Muscle layer of duodenum (tissue), 2 donors: Measurements from ENCODE around the gene BLNK.
A peak's percentile ranks its signal among the peaks of the same experiment; 100 is the strongest.

Source experiments
- H3K27ac ChIP-seq: one replicate; pipeline ENCODE4 v1.7.0; 2013; ENCODE audit warnings: mild to moderate bottlenecking, low read length
- H3K27me3 ChIP-seq: one replicate; pipeline ENCODE4 v1.7.0; 2013; ENCODE audit warnings: low read depth, mild to moderate bottlenecking, control low read depth, low read length
- H3K36me3 ChIP-seq, 2 donors: one replicate each; pipeline ENCODE4 v1.7.0; 2013; ENCODE audit warnings: low read length in 2 of 2, control low read depth in 1 of 2, mild to moderate bottlenecking in 1 of 2; ENCODE audit not compliant: insufficient read depth in 2 of 2, control insufficient read depth in 1 of 2
- H3K4me1 ChIP-seq, 2 donors: one replicate each; pipeline ENCODE4 v1.7.0; 2013; ENCODE audit warnings: low read length in 2 of 2, mild to moderate bottlenecking in 2 of 2, control low read depth in 1 of 2, moderate library complexity in 1 of 2; ENCODE audit not compliant: insufficient read depth in 2 of 2, control insufficient read depth in 1 of 2
- H3K4me3 ChIP-seq, 2 donors: one replicate each; pipeline ENCODE4 v1.7.0; 2013; ENCODE audit warnings: low read length in 2 of 2, low read depth in 1 of 2, mild to moderate bottlenecking in 1 of 2
- H3K9me3 ChIP-seq, 2 donors: one replicate each; pipeline ENCODE4 v1.7.0; 2013; ENCODE audit warnings: low read length in 2 of 2, control low read depth in 1 of 2, mild to moderate bottlenecking in 1 of 2; ENCODE audit not compliant: control insufficient read depth in 1 of 2
- donor health status: healthy.

Gene BLNK

GRCh38 chr10:96261132-96261531 is 10.2 kb downstream of the BLNK start:
- no peaks in the 10 kb centered on the region for H3K4me1 ChIP-seq
- H3K27me3 ChIP-seq = no peaks in the 10 kb centered on the region
- no peaks in the 10 kb centered on the region for H3K9me3 ChIP-seq
- H3K4me3 ChIP-seq = no peak overlapping the region
- no peaks in the 10 kb centered on the region for H3K36me3 ChIP-seq
- H3K27ac ChIP-seq = peak overlapping the region; percentile 21

DNA sequence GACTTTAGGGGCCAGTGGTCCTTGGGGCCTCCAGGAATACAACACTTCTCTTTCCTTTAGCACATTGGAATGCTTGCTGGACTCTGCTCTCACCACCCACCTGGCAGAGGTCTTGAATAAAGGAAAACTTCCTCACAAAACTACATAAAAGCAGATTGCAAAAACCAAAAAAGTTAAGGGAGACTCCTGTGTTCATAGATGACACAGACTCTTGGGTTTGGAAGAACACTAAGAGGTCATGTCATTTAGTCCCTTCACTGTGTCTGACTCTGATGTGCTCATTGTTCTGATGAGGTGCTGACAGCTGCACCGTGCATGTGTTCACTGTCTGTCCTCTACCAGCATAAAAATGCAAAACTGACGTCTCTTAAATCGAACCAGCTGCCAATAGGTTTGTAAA is 11.4 kb downstream of the BLNK start:
- H3K9me3 ChIP-seq = no peaks in the 10 kb centered on the region
- H3K27ac ChIP-seq = peak overlapping the region; percentile 7
- no peaks in the 10 kb centered on the region for H3K27me3 ChIP-seq
- no peaks in the 10 kb centered on the region for H3K4me1 ChIP-seq
- H3K36me3 ChIP-seq = no peaks in the 10 kb centered on the region
- H3K4me3 ChIP-seq = no peak overlapping the region

- H3K27me3 ChIP-seq = no peaks in the 10 kb centered on the region
- no peaks in the 10 kb centered on the region for H3K4me1 ChIP-seq
- no peak overlapping the region for H3K4me3 ChIP-seq
- no peak overlapping the region for H3K27ac ChIP-seq
- no peaks in the 10 kb centered on the region for H3K9me3 ChIP-seq
- no peaks in the 10 kb centered on the region for H3K36me3 ChIP-seq
Observed at GRCh38 chr10:96259150-96259549, 12.2 kb downstream of the BLNK start.

GRCh38 chr10:96257944-96258343 is 13.4 kb downstream of the BLNK start:
- H3K4me1 ChIP-seq = no peaks in the 10 kb centered on the region
- H3K9me3 ChIP-seq = no peaks in the 10 kb centered on the region

DNA sequence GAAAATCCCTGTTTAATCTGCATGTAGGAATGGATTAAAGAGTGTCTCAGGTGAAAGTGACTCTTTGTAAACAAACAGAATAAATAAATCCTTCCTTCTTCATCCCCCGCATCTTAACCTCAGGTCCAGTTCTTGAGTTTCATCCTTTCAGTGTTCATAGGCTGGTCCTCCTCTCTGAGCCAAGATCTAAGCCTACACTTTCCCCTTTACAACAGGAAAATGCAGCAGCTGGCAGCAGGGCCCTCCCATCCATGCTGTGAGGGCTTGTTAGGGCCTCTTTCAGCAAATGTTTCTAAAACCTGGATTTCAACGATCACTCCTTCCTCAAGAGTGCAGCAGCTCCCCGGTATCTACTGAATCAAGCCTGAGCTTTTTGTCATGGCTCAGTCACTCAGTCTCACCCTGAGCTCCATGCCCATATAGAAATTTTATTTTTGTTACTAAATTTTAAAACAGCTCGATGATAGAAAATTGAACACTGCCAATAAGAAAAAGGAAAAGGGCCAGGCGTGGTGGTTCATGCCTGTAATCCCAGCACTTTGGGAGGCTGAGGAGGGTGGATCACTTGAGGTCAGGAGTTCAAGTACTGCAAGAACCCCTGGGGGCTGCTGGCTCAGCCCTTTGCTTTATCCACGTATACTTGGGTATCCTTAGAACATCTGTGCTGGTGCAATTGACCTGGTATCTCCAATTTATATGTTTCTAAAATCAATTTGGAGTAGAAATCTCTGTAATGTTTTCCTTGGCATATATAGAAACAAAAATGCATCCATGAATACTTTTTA is 15.6 kb downstream of the BLNK start:
- no peaks in the 10 kb centered on the region for H3K36me3 ChIP-seq
- no peaks in the 10 kb centered on the region for H3K9me3 ChIP-seq
- no peak overlapping the region for H3K27ac ChIP-seq
- no peaks in the 10 kb centered on the region for H3K4me1 ChIP-seq
- H3K27me3 ChIP-seq = no peaks in the 10 kb centered on the region
- no peak overlapping the region for H3K4me3 ChIP-seq

More at GRCh38 chr10:96257944-96258343, 13.4 kb downstream of the BLNK start:
- Histone ChIP-seq H3K27me3 (no peaks in the 10 kb centered on the region), H3K36me3 (no peaks in the 10 kb centered on the region), H3K4me3 (no peak overlapping the region), H3K27ac (no peak overlapping the region)

DNA sequence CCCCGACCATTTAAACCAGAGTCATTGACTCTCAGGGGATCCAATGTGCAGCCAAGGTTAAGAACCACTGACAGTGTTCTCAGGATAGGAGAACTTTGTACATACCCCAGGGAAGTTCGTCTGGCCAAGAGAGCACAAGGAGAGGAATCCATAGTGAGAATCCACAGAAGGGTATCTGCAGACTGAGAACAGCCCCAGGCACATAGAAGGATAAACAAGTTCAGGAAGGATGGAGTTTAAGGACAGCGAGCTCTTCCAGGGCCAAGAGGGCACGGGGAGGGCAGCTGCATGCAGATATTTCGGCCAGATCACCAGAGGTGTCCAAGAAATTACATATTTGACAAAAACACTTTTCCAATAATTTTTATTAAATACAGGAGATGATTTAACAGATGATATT is 16.4 kb downstream of the BLNK start:
- H3K36me3 ChIP-seq = no peaks in the 10 kb centered on the region
- H3K27me3 ChIP-seq = no peaks in the 10 kb centered on the region
- no peaks in the 10 kb centered on the region for H3K4me1 ChIP-seq
- H3K9me3 ChIP-seq = no peaks in the 10 kb centered on the region
- H3K27ac ChIP-seq = no peak overlapping the region
- H3K4me3 ChIP-seq = no peak overlapping the region

- Histone ChIP-seq H3K27me3 (no peaks in the 10 kb centered on the region), H3K4me1 (no peaks in the 10 kb centered on the region), H3K27ac (no peak overlapping the region), H3K9me3 (no peaks in the 10 kb centered on the region), H3K4me3 (no peak overlapping the region), H3K36me3 (no peaks in the 10 kb centered on the region)
Observed at GRCh38 chr10:96252730-96253129, 18.6 kb downstream of the BLNK start.

DNA sequence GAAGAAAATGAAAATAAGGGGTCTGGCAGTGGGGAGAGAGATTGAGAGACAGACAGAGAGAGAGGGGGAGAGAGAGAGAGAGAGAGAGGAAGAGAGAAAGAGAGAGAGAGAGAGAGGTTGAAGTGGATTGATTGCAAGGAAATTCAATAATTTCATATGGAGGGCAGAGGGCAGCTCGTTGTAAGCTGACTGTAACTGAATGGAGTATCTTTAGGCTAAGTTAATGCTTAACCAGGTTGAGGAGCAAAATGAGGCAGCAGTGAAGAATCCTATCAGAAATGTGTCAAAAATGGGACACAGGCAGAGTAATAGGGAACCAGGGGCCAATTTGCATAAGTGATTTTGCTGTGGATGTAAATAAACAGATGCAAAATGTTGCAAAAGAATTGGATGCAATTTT is 21.0 kb downstream of the BLNK start:
- H3K27me3 ChIP-seq = no peaks in the 10 kb centered on the region
- H3K4me3 ChIP-seq = no peak overlapping the region
- no peak overlapping the region for H3K27ac ChIP-seq
- no peaks in the 10 kb centered on the region for H3K9me3 ChIP-seq
- H3K4me1 ChIP-seq = no peaks in the 10 kb centered on the region
- H3K36me3 ChIP-seq = no peaks in the 10 kb centered on the region

DNA sequence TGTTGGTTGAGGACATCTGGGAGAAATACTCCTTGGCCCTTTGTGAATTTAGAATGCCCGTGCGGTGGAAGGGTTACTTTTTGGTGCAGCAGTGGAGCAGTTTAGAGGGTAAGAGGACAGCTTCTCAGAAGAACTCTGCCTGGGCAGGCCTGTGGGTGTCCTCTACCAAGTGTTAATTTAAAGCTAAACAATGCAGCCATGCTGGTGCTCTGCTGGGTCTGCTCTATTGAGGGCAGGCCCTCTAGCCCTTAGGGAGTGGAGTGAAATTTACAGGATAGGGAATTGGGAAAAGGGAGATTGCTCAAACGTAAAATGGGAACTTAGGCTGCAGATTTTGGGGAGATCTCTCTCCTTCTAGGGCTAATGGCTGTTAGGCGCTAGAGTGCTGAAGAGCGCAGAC is 22.1 kb downstream of the BLNK start:
- Histone ChIP-seq H3K4me1 (no peaks in the 10 kb centered on the region), H3K27ac (no peak overlapping the region), H3K27me3 (no peaks in the 10 kb centered on the region), H3K36me3 (no peaks in the 10 kb centered on the region), H3K9me3 (no peaks in the 10 kb centered on the region), H3K4me3 (no peak overlapping the region)

GRCh38 chr10:96244354-96244753 is 27.0 kb downstream of the BLNK start:
- no peaks in the 10 kb centered on the region for H3K36me3 ChIP-seq
- no peaks in the 10 kb centered on the region for H3K9me3 ChIP-seq
- H3K27me3 ChIP-seq = no peaks in the 10 kb centered on the region
- no peak overlapping the region for H3K27ac ChIP-seq
- H3K4me3 ChIP-seq = no peak overlapping the region
- no peaks in the 10 kb centered on the region for H3K4me1 ChIP-seq

- no peaks in the 10 kb centered on the region for H3K27me3 ChIP-seq
- no peak overlapping the region for H3K27ac ChIP-seq
- no peaks in the 10 kb centered on the region for H3K4me1 ChIP-seq
- no peaks in the 10 kb centered on the region for H3K9me3 ChIP-seq
- H3K36me3 ChIP-seq = no peaks in the 10 kb centered on the region
- no peak overlapping the region for H3K4me3 ChIP-seq
Observed at GRCh38 chr10:96243296-96243695, 28.1 kb downstream of the BLNK start.

DNA sequence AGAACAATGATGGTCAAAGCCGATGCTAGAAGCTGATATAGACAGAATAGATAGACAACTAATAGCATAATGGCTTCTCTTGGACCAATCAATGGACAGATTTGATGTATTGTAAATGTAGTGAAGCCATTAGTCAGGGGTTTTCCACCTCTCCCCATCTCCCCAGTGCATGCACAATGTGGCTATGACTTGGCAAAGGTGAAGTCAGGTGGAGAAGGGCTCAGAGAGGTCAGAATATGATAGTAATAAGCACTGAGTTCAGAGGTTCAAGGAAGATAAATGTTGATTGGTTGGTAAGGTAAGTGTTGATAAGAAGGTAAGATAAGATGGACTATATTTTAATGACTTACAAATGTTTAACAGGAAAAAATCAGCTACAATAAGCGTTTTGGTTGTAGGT is 28.5 kb downstream of the BLNK start:
- Histone ChIP-seq H3K27ac (no peak overlapping the region), H3K4me1 (no peaks in the 10 kb centered on the region)

More for the DNA sequence above, 28.5 kb downstream of the BLNK start:
- H3K36me3 ChIP-seq = no peaks in the 10 kb centered on the region
- H3K4me3 ChIP-seq = no peak overlapping the region
- H3K9me3 ChIP-seq = no peaks in the 10 kb centered on the region
- H3K27me3 ChIP-seq = no peaks in the 10 kb centered on the region
